Measurements from ENCODE around the gene UBALD1.

GRCh38 chr16:4572715-4573114 is 42.0 kb downstream of the UBALD1 start:
- TF ChIP-seq CTCF (IDR thresholded peaks at IDR 0.05; ENCODE audit: poor library complexity) (no peak), EZH2 (IDR thresholded peaks at IDR 0.05; ENCODE audit: borderline replicate concordance) (no peak), EZH2phosphoT487 (IDR thresholded peaks at IDR 0.05; ENCODE audit: low read depth, severe bottlenecking, unreplicated experiment) (no peak)

Measured in hepatocyte (in vitro differentiated cells).